Eye (tissue), 1 donor: ENCODE measurements around the gene TMEM11.
"Not testable (repeated sequence)": the region's sequence is repeated elsewhere in the genome, so short reads cannot be mapped to it uniquely, and the experiment has no call there.

Experiments
- DNase-seq: peaks from one replicate; pipeline ENCODE4 v3.0.0-alpha.2; 2015

TMEM11 gene

DNA sequence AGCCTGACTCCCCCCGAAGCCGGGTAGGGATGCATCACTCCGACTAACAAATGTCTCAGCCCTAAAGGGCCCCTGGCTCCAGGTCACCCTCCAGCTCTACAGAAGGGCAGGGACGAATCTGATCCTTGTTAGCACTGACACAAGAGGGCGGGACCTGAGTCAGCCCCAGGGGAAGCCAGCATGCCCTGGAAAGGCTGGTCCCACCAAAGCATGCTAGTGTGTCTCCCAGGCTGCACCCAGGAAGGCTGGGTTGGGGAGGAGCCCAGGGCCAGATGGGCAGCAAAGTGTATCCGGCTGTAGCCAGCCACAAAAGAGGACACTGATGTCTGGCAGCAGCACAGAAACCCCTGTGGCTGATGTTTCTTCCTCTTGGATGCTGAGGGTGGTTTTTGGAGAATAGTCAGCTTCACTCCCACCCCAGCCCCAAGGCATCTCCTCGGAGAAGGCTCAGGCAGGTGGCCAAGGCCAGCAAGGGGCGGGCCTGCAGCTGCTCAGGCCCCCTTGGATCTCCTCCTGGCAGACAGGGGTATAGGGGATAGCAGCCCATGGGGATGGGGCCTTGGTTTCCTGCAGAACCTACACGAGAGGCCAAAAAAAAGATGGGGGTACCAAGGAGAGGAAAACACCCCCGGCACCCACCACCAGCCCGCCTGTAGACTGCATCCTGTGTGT is 28.2 kb upstream of the TMEM11 start:
- DNase-seq = peak; percentile 17

DNA sequence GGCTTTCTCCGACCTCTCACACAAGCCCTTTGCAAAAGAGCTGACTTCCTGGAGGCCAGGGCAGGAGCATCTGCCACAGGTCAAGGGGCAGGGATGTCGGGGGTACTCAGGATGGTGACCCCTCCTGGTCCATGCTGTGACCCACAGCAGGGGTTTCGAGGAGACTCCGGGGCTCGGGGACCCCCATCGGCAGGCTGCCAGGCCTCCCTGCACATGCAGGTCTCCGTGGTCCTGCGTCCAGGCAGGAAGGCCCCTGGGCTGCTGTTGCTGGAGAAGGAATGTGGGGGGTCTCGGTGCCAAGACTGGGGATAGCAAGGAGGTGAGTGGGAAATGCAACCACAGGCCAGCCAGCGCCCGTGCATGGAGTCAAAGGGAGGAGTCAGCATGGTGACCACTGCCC is 27.6 kb upstream of the TMEM11 start:
- DNase-seq = no peak

DNA sequence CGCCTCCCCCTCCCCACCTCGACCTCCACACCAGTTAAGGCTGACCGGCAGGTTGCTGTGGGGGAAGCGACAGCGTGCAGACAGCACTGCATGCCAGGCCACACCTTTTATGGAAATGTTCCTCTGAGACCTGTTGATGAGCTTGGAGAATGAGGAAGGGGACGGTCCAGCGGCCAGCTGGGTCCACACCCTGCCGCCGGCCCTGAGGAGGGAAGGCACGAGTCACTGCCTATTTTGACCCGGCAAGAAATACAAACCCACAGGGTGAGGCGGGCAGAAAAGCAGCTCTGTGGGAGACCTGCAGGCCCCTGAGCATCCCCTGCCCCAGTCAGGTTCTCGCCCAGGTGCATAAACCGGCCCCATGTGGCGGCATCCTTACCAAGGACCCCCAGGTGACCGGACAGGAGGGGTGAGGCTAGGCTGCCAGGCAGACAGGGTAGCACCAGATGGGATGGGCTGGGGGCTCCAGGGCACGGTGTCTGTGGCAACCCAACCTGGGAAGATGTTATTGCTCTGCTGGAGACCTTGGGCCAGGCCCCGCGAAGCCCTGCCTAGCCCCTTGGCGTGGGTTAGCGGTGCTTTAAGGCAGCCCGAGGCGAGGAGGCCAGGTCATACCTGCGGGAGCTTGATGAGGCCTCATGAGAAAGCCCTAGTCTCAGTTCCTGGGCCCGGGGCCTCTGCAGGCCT is 26.6 kb upstream of the TMEM11 start:
- DNase-seq = no peak

DNA sequence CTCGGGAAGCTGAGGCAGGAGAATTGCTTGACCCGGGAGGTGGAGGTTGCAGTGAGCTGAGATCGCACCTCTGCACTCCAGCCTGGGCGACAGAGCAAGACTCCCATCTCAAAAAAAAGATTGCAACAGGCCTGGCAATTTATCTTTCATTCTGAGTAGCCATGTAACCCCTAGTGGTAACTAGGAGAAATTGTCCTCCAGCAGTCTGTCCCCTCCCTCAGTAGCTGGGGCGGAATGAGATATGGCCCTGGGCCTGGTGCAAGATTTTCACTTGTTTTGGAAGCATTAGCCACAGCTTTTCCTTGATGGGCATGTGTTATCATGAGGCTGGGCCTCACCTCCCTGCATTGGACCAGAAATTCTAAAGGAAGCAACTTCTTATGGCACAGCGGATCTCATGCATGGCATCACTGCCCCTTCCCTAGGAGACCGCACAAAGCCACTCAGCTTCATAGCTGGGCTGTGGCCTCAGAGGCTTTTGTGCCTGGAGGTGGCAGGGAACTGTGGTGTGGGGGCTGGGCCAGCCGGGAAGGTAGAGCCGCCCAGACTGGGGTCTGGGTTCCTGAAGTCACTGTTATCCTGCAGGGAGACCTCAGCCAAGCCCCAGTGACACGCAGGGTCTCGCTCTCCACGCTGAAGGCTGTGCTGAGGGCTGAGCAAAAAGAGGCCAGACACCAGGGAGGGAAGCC is 25.9 kb upstream of the TMEM11 start:
- peak; percentile 36 for DNase-seq

DNA sequence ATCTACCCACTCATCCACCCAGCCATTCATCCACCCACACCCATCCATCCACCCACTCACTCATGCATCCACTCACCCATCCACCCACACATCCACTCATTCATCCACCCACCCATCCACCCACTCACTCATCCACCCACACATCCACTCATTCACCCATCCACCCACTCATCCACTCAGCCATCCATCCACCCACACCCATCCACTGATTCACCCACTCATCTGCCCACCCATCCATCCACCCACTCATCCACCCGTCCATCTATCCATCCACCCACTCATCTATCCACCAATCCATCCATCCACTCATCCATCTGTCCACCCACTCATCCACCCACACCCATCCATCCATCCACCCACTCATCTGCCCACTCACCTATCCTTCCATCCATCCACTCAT is 22.0 kb upstream of the TMEM11 start:
- DNase-seq = no peak

DNA sequence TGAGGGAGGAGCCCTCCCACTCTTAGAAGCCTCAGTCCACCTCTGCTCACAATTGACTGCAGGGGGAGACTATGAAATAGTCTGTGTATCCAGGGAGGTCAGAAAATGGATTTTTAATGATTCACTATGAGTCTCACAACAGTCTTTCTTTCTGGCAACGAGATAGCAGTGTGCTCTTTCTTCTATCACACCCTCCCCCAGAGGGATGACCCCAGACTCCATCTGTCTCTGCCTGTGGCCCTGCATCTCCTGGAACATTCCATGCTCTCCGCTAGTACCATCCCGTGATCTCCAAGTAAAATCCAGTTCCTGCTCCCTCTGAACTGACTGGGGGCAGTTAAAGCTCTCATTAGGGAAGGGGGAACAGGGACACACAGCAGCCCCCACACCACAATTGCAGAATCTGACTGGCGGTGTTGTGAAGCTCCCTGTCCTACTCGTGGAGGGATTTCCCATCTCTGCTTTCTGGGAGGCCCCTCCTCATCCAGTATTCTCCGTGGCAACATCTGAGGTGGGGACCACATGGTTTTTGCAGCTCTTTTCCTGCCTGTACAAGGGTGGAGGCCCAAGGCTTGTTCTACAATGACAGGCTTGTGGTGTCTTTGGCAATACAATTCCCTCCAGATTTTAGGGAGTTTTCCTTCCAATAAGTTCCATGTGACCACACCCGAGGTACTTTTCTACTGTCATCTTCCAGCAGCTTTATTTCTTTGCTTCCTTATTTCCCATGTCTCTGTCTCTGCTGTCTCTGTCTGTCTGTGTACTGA is 19.8 kb upstream of the TMEM11 start:
- no peak for DNase-seq

DNA sequence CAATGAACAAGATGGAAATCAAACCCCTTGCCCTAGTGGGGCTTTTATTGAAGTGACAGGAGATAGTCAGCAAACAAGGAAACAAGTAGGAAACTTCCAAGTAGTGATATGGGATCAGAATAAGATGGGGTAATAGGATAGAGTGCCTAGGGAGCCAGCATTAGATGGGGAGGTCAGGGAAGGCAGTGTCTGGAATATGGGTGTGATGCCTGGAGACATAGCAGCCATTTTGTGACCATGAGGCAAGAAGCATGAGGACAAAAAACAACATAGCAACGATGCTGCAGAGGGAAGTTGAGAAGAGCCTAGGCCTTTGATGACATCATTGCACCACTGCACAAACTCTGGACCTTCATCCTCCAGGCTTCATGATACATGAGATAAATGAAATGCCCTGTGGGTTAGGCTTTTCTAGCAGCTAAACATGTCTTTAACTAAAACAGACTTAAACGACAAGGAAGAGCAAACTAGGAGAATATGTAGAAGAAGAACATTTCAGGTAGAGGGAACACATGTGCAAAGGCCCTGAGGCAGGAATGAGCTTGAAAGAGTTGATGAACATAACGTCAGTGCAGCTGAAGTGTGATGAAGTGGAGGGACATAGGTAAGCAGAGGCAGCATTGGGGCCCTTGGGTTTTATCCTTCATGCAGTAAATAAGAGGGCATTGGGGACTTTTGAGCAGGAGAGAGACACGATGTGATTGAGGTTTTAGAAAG is 18.2 kb upstream of the TMEM11 start:
- no peak for DNase-seq

DNA sequence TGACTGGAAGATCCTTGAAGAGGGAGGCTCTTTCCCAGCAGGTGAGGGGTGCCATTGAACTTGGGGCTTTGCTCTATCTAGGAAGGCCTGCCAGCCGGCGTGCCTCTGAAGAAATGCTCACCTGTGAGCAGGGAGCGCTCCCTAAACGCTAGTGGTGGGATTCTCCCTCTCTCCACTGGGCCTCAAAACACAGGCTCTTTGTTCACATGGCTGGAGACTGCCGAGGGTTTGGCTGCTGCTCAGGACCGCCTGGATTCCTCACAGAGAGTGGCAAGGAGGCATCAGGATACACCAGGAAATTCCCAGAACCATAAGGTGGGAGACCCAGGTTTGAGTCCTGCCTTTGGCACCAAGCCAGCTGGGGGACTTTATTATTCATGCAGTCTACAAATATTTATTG is 17.6 kb upstream of the TMEM11 start:
- no peak for DNase-seq

DNA sequence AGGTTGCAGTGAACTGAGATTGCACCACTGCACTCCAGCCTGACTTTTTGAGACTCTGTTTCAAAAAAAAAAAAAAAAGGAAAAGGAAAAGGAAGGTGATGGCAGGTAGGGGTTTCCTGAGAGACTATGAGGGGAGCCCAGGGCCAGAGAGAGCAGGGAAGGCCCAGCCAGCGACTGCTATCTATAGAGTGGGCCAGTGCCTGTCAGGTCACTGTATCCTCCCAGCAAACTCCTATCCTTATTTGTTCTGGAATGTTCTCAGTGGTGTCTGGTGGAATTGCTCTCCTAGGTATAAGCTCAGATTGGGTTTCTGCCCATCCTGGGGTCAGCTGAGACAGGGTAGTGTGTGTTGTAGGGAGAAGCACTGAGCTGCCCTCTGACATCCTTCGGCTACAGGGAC is 14.9 kb upstream of the TMEM11 start:
- no peak for DNase-seq

DNA sequence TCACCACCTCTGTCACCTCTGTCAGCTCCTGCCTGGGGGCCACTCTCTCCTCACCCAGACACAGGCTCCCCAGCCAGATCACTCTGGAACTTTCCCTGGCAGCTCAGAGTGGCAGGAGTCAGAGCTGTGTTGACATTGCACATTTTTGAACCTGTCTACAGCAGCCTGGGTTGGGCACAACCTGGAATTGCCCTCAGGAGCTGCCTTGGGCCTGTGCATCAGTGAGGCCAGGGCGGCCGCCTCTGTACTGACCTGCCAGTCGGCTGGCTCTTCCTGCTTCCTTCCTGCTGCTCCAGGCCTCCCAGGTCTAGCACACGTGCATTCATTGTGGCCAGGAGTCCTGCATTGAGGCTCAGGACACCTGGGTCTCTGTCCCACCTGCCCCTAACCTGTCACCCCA is 14.2 kb upstream of the TMEM11 start:
- DNase-seq = no peak

DNA sequence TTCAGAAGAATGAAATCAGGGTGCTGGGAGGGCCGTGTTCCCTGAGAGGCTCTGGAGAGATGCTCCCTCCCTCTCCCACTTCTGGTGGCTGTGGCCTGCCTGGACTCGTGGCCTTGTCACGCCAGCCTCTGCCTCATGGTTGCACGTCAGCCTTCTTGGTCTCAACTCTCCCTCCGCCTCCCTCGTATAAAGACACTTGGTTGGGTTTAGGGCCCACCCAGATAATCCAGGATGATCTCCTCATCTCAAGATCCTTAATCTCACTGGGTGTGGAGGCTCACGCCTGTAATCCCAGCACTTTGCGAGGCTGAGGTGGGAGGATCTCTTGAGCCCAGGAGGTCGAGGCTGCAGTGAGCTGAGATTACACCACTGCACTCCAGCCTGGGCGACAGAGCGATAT is 13.3 kb upstream of the TMEM11 start:
- DNase-seq = not testable (repeated sequence)

DNA sequence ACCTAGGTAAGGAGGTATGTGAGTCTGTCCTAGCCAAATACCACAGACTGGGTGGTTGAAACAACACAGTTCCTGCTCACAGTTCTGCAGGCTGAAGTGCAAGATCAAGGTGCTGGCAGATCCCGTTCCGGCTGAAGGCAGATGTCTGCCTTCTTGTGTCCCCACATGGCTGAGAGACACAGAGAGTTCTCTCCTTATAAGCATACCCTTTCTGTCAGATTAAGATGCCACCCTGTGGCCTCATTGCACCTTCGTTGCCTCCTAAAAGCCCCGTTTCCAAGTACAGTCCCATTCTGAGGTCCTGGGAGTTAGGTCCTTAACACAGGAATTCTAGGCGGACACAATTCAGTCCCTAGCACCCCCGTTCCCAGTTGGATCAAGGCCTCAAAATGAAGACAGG is 9.1 kb upstream of the TMEM11 start:
- no peak for DNase-seq

DNA sequence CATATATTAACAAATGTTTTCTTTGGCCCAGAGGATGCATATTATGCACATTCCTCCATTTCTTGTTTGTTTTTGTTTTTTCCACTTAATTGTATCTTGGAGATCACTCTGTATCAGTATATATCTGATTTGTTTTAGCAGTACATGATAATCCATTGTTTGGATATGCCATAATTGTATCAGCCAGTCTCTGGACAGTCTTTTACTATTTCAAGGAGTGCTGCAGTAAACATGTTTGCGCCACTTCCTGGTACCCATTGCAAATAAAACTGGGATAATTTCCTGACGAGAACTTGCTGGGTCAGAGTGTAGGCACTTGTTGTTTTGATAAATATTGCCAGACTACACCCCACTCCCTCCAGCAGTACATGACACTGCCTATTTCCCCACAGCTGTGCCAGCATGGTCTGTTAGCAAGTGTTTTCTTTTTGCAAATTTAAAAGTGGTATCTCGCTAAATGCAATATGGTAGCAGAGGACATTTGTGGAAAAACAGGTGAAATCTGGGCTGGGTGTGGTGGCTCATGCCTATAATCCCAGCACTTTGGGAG is 4.9 kb upstream of the TMEM11 start:
- no peak for DNase-seq

DNA sequence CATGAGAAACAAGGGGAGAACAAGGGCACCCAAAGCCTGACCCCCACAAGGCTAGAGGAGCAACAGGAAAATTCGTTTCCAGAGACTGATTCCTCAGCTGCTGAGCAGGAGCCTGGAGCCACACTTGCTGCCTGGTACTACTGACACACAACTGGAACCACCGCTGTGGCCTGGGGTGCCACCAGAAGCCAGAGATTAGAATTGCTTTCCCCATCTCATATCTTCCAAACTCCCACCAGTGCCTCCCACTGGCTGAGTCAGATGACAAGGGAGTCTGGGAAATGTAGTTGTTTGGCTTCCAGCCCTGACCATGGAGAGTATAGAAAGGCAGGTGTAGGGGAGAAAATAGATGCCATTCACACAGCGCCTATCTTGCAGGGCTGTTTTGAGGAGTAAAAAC is 4.1 kb upstream of the TMEM11 start:
- DNase-seq = no peak

DNA sequence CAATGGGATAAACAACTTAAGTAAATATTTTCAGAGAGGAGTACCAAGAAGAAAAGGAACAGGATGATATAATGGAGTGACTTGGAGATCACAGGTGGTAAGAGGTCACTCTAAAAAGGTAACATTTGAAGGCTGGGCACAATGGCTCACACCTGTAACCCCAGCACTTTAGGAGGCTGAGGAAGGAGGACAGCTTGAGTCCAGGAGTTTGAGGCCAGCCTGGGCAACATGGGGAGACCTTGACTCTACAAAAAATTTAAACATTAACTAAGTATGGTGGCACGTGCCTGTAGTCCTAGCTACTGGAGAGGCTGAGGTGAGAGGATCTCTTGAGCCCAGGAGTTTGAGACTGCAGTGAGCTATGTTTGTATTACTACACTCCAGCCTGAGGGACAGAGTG is 3.4 kb upstream of the TMEM11 start:
- no peak for DNase-seq

DNA sequence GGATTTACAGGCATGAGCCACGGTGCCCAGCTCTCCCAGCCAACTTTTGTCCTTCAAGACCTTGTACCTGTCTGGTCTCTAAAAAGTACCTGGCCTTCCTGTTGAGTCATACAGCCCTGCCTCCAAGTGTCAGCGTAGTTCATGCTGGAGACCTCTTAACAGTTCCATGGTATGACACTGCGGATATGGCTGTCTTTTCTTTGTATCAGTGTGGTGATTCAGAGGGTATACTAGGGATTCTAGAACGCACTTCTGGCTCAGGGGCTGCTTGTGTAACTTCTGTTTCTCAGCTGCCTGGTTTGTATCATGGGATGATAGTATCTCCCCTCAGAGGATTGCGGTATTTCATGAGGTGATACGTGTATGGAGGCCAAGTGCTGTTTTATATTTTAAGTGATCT is 2.0 kb upstream of the TMEM11 start:
- DNase-seq = no peak

DNA sequence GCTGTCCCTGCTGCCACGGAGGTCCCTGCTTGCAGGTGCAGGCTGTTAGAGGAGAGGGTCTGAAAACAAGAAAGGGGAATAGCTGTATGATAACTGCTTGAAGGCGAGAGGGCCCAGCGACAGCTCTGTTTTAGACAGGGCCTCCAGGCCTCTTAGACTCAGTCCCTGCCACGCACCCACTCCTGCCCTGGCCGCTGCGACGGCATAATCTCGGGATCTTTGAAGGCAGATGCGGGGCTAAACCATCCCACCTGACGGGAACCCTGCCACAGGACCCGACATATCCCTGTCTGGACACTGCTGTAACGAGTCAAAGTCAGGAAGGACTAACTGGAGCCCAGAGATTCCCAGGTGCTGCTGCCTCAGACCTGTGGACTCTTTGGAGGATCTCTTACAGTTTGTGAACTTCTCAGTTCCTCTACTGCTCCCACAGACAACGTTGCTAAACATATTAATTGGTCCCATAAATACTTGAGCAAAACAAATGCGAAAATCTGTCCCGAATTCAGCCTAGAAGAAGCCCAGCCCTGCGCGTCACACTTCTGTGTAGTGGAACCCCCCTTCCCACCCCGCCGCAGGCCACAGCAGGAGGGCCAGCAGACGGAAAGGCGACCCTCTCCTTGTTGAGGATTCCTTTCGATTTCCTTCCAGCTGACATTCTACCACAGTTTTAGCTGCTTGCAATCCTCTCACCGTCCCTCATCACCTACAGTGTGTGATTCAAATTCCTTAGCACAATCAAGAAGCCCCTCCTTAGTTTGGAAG is 998 bp upstream of the TMEM11 start:
- DNase-seq = peak; percentile 69

DNA sequence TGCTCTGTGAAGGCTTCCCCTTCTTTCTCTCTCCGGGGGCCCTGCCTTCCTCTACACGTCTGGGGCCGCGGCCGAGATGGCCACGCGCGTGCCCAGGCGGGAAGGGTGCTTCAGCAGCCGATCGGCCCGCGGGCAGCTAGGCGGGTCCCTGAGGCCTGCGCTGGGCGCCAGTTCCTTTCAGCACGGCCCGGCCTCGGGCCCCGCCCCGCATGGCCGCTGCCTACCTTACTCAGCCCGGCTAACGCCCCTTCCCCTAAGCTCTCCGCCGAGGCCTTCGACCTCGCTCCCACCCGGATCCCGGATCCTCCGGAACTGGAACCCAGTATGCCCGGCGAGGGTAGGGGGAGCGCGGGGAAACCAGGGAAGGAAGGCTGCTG is 335 bp downstream of the TMEM11 start:
- DNase-seq = no peak

DNA sequence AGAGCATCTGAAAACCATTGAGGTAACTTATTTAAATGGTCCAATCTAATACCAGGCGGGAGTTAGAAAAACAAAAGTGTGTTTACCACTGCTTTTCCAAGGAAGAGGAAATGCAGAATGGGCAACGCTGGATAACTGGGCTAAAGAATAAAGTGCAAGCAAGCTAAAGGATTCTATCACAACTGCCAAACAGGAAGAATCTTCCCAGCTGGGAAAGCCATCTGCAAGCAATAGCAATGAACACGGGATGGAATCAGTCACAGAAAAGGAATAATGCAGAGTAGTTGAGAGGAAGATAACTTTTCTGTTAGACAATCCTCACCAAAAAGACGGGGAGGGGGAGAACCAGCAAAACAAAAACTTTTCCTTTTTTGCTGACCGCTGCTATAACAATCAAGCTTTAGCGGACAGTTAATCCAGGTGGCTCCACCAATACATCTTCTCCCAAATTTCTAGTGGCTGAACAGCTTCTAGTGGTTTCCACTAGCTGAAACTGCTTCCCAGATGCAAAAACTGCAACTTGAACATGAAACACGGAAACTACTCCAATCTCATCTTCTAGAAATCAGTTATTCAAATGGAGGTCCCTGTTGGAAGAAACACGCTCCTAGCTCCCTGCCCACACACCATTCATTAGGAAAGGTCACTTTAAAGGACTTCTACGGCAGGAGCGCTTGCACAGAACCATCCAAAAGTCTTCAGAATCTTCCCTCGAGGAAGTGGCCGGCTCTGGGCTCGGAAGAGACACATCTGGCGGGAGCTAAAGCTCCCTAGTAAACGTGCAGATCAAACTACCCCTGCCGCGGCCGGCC is 929 bp downstream of the TMEM11 start:
- no peak for DNase-seq

DNA sequence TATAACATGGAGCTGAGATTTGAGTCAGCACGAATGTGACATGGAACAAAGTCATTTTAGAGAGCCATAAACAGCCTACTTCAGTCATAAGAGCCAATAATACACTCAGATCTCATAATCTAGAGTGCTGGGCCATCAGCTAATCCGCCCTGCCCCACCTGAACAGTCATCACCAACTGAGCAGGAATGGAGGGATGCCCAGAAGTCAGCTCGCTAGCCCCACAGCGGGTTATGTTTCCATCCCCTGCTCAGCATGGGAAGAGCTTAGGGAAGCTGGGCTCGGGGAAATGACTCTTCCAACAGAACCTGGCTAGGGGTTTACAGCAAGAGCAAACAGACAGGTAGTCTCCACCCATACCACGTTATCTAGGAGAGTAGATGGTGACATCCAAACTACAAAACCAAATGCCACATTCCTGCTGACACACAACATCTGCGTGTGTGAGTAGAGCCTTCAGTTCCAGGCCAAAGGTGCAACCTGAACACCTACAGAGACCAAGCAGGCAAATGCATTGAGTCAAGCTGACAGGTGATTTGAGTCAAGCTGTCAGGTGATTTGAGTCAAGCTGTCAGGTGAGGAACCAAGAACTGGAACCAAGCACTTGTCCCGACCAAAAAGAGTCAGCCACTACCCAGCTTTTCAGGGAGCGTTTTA is 2.0 kb downstream of the TMEM11 start:
- no peak for DNase-seq
